Fibroblast of skin of left biceps (primary cell): ENCODE results near the gene AP3B1.
"Not testable (repeated sequence)": the region's sequence is repeated elsewhere in the genome, so short reads cannot be mapped to it uniquely, and the experiment has no call there.

Experiments used
- DNase-seq, 2 experiments: peaks; one replicate each; pipeline ENCODE4 v3.0.0-alpha.2; 2013; ENCODE audit warnings: low read depth in 2 of 2

The AP3B1 gene

GRCh38 chr5:78151594-78152271, 142.8 kb downstream of the AP3B1 start:
- DNase-seq: no peak

DNA sequence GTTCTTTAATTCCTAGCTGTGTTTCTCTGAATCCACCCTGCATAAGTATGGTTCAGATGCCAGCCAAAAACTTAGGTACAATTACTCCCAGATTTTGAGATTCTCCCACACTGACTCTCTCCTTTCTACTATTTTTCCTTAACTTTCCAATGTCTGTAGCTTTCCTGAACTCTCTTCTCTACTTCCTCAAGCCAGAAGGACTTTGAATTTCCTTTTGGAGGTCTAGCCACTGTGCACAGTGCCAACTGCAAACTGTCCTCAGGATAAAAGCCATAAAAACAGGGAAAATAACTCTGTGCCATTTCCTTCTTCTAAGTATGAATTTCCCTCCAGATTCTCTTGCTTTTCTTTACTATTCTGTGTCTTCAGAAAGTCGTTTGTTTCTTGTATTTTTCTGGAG, 157.2 kb downstream of the AP3B1 start:
- no peak for DNase-seq

DNA sequence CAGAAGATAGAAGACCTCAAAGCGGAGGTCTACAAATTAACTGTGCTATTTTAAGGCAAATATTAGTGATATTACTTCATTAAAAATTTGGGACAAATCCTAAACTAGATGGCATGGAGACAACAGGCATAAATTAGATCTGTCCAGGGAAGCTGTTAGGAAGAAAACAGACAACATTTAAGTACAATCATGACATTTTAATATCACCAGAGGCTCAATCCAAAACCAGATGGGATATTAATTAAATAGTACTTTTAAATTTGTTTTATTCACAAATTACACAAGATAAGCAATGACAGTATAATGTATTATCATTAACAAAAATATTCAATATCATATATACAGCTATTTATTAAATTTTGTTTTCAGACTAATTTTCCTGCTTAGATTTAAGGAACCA, 161.1 kb downstream of the AP3B1 start:
- DNase-seq: no peak

- no peak for DNase-seq
Observed at GRCh38 chr5:78132507-78132906, 162.0 kb downstream of the AP3B1 start.

DNA sequence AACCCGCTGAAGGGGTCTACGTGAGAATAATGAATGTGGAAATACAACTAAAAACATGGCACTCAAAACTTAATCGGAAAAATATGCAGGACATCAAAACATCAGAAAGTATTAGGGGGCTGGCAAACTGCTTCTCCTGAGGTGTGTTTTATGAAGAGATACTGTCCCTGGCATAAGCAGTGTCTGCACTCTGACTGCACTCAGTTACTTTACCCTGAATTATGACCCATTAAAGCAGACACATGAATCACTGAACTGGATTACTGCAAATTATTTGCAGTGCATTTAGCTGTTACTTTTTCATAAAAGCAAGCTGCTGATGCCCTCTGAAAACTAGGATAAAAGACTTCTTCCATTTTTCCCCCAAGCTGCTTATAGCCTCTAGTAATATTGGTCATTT, 164.9 kb downstream of the AP3B1 start:
- DNase-seq: no peak

DNA sequence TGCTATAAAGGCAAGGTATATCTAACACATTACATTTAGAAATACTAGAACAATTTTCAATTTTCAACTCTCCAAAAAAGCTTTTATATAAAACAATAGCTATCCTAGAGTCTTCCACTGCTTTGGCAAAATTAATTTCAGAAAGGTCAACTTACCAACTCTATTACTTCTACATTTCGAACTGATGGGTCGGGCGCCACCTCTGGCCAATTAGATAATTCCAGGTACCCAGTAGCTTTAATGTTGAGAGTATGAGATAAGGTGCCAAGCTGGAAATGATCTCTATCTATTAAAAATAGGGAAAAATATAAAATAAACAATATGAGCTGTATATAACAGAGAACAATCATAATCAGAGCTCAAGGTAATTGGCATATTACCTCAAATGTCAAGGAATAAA, 166.6 kb downstream of the AP3B1 start:
- no peak for DNase-seq

GRCh38 chr5:78126536-78126935, 168.0 kb downstream of the AP3B1 start:
- DNase-seq: no peak

GRCh38 chr5:78116167-78116566, 178.3 kb downstream of the AP3B1 start:
- no peak for DNase-seq

DNA sequence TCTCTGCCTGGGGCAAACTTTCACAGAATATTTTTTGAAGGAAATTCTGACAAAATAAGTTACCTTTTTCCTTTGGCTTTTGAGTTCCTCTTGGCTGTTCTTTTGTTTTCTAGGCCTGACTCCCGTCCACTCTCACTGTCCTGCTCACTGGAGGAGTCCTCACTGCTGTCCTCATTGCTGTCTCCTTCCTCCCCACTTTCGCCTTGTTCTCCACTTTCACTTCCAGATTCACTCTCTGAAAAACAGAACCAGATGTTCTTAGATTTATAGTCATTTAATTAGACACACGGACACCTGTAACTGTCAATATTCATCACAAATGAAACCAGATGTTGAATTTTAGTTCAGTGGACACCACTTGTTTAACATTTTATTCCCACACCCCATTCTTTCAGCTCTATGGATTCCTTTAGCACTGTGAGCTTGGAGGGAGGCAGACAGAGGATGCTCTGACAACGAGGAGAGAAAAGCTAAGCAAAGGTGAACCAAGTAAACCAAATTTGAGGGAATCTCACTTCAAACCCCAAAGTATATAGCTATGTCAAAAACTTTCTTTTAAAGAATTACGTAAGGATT, 180.7 kb downstream of the AP3B1 start:
- DNase-seq: no peak

GRCh38 chr5:78112931-78113330, 181.6 kb downstream of the AP3B1 start:
- no peak for DNase-seq

DNA sequence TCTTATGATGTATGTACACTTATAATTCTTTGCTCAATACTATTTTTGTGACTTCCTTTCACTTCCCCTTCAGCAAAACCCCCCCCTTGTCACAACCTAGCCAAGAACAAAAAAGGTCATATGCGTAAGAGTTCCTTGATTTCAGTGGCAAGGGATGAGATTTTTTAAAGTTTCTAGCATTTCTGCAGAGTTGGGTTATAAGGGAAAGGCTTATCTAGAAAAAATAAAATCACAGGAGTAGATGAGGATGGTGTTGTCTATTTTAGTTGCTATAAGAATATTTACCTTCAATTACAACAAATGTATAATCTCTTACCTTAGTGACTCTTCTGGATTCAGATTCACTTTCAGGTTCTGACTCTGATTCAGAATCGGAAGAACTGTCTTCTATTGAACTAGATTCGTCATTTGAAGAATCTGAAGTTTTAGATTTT, 184.6 kb downstream of the AP3B1 start:
- DNase-seq: no peak

GRCh38 chr5:78108564-78108963, 185.9 kb downstream of the AP3B1 start:
- no peak for DNase-seq

DNA sequence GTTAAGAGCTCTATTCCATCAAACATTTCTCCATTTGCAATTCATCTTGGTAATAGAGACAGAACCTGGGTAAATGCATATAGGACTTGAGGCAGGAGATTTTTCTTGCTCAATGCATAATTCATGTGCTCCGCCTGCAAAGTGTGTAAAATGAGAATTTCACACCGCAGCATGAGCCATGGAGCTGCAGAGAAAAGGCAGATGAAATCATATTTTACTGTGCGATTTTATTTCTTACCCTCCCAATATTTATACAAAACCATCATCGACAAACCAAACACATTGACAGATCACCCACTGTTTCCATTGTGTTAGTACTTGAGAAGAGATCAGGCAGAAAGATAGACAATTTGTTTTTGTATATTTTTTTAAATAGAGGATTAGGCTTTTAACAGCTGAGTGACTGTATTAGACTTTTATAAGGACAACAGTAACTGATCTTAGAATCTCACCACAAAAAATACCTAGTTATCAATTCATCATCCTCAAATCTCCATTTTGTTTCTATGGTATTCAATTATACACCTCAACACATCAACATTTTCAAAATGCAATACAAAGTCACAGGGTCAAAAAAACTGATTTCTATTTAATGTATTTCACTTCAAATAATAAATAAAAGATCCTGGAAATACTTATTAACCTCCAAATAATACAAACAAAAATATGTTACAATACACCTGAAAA, 191.1 kb downstream of the AP3B1 start:
- DNase-seq: no peak

DNA sequence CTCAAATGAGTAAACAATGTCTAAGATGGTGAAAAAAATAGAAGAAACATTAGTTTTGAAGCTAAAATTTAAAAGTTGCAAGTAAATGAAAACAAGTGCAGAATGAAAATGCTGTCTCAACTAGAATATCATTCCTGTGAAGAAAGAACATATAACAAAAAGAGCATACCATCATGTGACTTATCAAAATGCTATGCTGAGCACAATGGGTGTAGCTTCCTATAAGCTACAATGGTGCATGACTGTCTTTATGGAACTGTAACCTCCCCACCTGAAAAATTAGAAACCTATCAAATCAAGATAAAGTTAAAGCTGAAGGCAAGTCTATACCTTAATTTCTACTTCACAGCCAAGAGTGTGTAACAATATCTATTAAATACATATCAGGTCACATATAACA, 192.0 kb downstream of the AP3B1 start:
- no peak for DNase-seq

GRCh38 chr5:78095125-78095524, 199.4 kb downstream of the AP3B1 start:
- no peak for DNase-seq

DNA sequence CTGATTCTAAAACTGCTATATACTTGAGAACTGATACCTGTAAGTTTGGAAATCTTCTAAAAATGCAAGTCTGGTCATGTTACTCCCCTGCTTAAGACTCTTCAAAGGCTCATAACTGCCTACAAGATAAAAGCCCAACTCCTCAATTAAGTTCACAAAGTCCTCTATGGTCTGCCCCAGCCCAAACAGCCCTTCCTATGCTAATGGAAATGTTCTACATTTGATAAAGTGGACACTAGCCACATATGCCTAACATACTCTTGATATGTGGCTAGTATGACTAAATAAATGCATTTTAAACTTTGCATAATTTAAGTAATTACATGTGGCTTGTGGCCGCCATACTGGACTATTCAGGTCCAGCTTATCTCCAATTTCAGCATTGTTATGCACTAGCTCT, 204.5 kb downstream of the AP3B1 start:
- no peak for DNase-seq

- DNase-seq: no peak
Observed at GRCh38 chr5:78078858-78079257, 215.6 kb downstream of the AP3B1 start.

GRCh38 chr5:78077369-78078068, 217.0 kb downstream of the AP3B1 start:
- no peak for DNase-seq

- no peak for DNase-seq
Observed at GRCh38 chr5:78076351-78076750, 218.1 kb downstream of the AP3B1 start.

- no peak for DNase-seq
Observed at GRCh38 chr5:78075301-78075700, 219.2 kb downstream of the AP3B1 start.

DNA sequence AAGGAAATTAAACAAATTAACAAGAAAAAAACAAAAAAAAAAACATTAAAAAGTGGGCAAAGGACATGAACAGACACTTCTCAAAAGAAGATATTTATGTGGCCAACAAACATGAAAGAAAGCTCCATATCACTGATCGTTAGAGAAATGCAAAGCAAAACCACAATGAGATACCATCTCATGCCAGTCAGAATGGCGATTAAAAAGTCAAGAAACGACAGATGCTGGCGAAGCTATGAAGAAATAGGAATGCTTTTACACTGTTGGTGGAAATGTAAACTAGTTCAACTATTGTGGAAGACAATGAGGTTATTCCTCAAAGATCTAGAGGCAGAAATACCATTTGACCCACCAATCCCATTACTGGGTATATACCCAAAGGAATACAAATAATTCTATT, 223.8 kb downstream of the AP3B1 start:
- DNase-seq: not testable (repeated sequence)

DNA sequence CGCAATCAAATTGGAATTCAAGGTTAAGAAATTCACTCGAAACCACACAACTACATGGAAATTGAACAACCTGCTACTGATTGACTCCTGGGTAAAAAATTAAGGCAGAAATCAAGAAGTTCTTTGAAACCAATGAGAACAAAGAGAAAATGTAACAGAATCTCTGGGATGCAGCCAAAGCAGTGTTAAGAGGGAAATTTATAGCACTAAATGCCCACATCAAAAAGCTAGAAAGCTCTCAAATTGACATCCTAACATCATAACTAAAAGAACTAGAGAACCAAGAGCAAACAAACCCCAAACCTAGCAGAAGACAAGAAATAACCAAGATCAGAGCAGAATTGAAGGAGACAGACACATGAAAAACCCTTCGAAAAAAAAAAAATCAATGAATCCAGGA, 226.9 kb downstream of the AP3B1 start:
- not testable (repeated sequence) for DNase-seq

- not testable (repeated sequence) for DNase-seq
Observed at GRCh38 chr5:78066722-78067121, 227.8 kb downstream of the AP3B1 start.
